CD4-positive, alpha-beta T cell treated with Interleukin-10 for 1 hour (primary cell): ENCODE data around the gene ZNF319.

Experiments used
- DNase-seq: peaks from one replicate; pipeline ENCODE4 v3.0.0-alpha.2; 2020

The ZNF319 gene

GRCh38 chr16:57999971-58000705 lies at the start of gene ZNF319:
Gene ZNF319 (minus strand): TSS chr16:58000672. CDS start chr16:57998265, 2,407 bp downstream.
- DNase-seq: peak; percentile 15

- no peak for DNase-seq
These were observed 49.0 kb upstream of the ZNF319 start for GRCh38 chr16:58049232-58050185.

DNA sequence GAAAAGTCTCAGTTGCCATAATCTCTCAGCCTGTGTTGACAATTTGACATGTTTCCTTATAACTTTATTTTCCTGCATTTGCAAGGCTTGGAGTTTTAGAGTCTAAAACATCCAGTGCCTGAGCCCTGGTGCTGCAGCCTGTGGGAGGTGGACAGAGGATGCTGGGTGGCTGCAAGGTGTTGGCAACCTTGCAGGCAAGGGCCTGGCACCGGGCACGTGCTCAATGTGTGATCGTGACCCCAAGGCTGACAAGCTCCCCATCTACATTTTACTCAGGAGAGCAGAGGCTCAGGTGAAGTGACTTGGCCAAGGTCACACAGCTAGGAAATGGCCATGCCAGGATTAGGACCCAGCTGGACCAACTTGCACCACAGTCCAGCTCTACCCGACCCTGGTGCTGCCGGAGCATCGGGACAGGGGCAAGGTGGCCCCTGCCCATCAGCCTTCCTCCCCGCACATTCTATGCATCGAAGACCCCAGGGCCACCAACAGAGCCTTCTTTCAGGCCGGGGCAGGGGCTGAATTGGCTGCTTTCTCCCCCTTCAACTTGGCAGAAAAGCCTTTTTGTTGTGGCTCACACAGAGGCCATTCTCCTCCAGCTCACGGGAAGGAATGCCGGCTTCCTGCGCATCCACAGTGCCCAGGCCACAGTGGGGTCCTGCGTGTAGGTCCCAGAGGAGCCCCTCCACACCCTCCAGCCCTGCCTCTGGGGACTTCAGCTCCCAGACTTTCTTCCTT lies 48.2 kb upstream of the ZNF319 start:
- DNase-seq: no peak

- DNase-seq: no peak
These were observed 47.3 kb upstream of the ZNF319 start for GRCh38 chr16:58047557-58048348.

DNA sequence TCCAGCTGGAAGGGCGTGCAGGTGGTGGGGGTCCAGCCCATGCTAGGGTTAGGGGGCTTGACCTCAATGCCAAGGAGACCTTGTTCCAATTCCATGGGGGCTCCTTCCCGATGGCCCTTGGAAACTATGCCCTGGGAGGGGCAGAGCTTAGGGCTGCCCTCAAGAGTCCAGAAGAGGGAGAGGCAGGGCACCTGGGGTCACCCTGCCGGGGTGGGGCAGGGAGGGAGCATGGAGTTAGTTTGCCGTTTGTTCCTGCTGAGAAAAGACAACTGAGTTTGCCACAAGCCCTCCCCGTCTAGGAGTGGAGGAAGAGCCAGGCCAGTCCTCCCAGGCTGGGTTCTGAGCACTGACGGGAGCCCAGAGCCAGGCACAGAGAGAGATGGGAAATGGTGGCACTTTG lies 46.5 kb upstream of the ZNF319 start:
- no peak for DNase-seq

DNA sequence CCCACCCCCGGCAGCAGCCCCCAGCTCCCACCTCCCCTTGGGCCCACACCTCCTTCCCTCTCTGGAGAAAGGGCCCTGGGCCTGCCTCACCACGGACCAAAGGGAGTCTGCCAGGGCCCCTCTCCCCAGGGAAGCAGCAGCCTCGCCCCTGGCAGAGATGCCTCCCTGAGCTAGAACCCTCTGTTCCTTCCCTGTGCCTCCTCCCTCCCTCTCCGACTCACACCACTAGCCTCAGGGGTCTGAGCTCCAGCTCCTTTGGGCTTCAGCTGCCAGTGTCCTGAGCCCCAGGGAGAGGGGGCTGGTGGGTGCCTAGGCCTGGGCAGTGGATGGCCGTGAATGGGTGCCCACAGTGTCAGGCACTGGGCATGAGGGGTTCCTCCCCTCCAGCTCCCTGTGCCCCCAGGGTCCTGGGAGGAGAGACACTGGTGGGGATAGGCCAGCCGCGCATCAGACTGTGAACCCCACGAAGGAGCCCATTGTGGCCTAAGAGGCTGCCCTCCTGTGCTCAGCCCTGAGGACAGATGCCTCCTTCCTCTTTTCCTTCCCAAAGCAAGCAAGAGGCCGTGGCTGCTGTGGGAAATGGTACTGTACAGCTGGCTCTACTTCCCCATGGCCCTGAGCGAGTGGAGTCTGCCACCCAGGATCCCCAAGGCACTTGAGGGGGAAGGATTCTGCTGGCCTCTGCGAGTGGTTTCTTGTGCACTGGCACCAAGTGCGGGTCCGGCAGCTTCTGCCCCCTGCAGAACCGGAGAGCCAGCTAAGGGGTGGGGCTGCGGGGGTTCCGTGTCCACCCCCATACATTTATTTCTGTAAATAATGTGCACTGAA lies 45.8 kb upstream of the ZNF319 start:
- no peak for DNase-seq

DNA sequence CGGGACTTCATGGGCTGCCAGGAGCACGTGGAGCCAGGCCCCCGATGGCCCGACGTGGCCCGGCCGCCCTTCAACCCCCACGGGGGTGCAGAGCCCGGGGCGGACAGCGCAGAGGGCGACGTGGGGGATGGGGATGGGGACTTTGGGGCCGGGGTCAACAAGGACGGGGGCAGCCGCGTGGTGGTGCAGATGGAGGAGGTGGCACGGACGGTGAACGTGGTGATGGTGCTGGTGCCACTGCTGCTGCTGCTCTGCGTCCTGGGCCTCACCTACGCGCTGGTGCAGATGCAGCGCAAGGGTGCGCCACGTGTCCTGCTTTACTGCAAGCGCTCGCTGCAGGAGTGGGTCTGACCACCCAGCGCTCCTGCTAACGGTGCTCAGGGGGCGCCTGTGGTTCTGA lies 44.6 kb upstream of the ZNF319 start:
- DNase-seq: no peak

DNA sequence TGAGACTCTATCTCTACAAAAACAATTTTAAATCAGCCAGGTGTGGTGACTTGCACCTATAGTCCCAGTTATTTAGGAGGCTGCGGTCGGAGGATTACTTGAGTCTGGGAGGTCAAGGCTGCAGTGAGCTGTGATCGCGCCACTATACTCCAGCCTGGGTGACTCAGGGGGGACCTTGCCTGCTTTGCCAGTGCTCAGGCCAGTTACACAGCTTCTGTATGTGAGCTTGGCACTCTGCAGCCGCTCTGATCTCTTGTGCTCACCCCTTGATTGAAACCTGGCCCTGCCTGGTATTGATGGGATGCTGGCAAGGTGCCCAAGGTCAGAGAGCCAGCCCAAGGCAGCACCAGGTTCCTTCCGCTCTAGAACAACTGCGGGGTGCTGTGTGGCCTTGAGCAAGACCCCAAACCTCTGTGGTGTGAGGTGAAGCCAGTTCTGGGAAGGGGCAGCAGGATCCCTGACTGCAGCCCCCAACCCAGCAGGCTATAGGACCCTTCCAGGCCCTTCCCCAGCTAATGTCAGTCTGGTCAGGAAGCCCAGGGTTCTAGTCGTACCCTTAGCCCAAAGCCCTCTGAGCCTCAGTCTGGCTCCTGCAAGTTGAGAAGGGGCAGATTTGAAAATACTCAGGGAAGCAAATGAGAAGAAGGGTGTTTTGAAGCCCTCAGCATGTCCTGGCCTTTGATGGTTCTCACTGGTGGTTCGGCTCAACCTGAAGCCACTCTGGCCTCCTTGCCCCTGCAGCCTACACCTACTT lies 44.0 kb upstream of the ZNF319 start:
- DNase-seq: no peak

GRCh38 chr16:58043571-58044155 lies 43.2 kb upstream of the ZNF319 start:
- no peak for DNase-seq

DNA sequence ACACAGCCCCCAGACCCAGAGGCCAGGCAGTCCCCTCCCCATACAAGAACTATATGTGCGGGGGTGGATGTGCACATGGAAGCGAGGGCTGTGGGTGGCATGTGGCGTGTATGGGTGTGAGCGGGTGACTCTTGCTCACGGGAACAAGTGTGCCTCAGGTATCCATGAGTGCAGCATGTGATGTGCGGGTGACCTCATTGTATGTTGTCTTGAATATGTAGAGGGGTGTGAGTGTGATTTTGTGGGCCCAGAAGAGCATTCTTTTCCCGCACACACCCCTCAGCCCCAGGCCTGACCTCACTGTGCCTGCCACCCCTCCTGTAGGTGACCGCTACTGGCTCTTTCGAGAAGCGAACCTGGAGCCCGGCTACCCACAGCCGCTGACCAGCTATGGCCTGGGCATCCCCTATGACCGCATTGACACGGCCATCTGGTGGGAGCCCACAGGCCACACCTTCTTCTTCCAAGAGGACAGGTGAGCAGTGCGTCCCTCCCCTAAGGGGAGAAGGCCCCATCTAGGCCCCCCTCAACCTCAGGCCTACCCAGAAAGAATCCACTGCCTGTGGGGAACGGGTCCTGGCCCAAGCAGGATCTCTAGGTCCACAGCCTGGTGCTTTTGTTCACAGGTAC lies 42.5 kb upstream of the ZNF319 start:
- DNase-seq: no peak

- DNase-seq: no peak
These were observed 41.8 kb upstream of the ZNF319 start for GRCh38 chr16:58042001-58042885.

- no peak for DNase-seq
These were observed 41.1 kb upstream of the ZNF319 start for GRCh38 chr16:58041628-58041955.

- no peak for DNase-seq
These were observed 40.6 kb upstream of the ZNF319 start for GRCh38 chr16:58040945-58041627.

DNA sequence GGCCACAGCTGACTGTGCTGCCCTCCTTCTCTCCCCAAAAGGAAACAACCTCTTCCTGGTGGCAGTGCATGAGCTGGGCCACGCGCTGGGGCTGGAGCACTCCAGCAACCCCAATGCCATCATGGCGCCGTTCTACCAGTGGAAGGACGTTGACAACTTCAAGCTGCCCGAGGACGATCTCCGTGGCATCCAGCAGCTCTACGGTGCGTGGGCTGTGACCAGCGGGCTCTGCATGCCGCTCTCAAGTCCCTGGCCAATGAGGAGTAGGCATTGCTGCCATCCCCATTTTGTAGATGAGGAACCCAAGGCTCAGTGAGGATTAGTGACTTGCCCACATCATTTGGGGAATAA lies 40.0 kb upstream of the ZNF319 start:
- no peak for DNase-seq

- no peak for DNase-seq
These were observed 39.5 kb upstream of the ZNF319 start for GRCh38 chr16:58039829-58040495.

GRCh38 chr16:58038219-58038641 lies 37.8 kb upstream of the ZNF319 start:
- no peak for DNase-seq

DNA sequence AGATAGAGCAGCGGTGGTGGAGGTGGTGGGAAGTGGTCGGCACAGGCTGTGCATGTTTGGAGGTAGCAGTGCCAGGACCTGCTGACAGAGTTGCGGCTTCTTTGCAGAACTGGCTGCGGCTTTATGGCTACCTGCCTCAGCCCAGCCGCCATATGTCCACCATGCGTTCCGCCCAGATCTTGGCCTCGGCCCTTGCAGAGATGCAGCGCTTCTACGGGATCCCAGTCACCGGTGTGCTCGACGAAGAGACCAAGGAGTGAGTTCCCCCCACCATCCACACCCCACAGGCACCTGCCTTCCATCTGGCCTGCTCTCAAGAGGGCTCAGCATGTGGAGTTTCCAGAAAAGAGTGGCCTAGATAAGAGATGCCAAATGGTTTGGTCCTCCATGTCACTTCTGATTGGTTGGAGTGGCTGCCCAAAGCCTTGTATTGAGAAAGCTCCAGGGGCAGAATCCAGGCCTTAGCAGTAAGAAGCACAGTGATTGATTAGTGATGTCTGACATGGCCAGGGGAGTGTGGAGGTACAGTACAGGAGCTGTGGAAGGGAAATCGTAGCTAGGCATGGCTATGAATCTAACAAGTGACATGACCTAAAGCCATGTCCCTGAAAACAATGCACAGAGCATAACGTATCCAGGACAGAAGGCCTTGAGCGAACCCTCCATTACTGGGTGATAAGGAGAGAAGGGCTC lies 37.0 kb upstream of the ZNF319 start:
- no peak for DNase-seq
